ENCODE measurements around the gene GCSAML. TPM values are rescaled to one million over a fixed set of nuclear protein-coding genes. Genes with fewer than 3 reads are reported as not detected.

GCSAML gene
- total and polyA plus RNA-seq, 2 of the 13 experiments (the other 11 are each of a cell fraction or from before 2014, with no cell fraction given): not detected

DNA sequence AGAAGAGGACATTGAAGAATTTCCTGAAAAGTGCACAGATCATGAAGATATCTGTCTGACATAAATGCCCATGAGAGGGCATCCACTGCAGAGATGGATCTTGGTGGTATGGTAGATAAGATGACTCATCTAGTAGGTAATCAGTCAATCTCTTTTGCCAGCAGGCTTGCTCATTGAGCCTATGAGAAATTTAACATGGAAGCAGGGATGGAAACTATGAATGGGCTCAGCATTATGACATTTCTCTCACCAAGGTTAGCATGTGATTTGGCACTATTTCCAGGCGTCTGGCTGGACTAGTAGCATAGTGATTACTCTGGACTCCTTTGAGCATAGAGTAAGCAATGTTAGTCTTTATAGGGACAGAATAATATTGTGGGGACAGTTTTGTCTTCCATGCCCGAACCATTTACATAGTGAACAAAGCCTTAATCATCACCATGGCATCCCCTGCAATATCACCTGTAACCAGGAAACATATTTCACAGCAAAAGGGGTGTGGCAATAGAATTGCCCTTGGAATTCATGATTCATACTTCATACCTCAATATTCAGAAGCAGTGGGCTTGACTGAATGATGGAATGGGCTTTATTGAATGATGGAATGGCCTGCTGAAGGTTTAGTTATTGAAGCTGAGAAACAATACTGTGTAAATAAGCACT lies 20.0 kb upstream of the GCSAML start:
- no peaks in the 10 kb centered on the region; a peak in 1 of 5 replicates for H3K27me3 ChIP-seq (ENCODE audit: control insufficient read depth in 1 of 2, insufficient read depth in 2 of 2, low read length in 2 of 2)
- ATAC-seq (no peak), FAIRE-seq (no peak), DNase-seq (ENCODE audit: low spot score) (no peak)
- CTCF ChIA-PET (ENCODE audit: low intra/inter-chr PET ratio, low total read pairs): no interaction called here
- H4K20me1 ChIP-seq (ENCODE audit: insufficient read depth, low read length): no peaks in the 10 kb centered on the region
- no peaks in the 10 kb centered on the region for H3K36me3 ChIP-seq (replicated peaks in 1 of 2; ENCODE audit: control insufficient read depth in 1 of 2, insufficient read depth in 2 of 2, low read length in 2 of 2)
- no peak overlapping the region for H3K4me3 ChIP-seq (replicated peaks in 1 of 3; ENCODE audit: insufficient read depth in 1 of 3, low read depth in 2 of 3, low read length in 3 of 3)
- no peak overlapping the region for H3K4me2 ChIP-seq (ENCODE audit: low read depth, low read length)
- no peak overlapping the region for H2AFZ ChIP-seq (ENCODE audit: low read length)
- H3K27ac ChIP-seq (ENCODE audit: extremely low read length, insufficient read depth, low read length): no peak overlapping the region
- no peaks in the 10 kb centered on the region for H3K4me1 ChIP-seq (ENCODE audit: insufficient read depth, low read length)
- in situ Hi-C loops (cut with HindIII; ENCODE audit: extremely low pct_ligation_motif_present, low pct_unique_long_range_greater_than_20kb): no loop called here
- TF ChIP-seq FOXK1 (CRISPR knock-in tag; IDR thresholded peaks at IDR 0.05; ENCODE audit: borderline replicate concordance, low read depth) (no peak), ZNF546 (CRISPR knock-in tag; conservative IDR thresholded peaks at IDR 0.05) (no peak), HES4 (CRISPR knock-in tag; IDR thresholded peaks at IDR 0.05; ENCODE audit: borderline replicate concordance) (no peak)
- no TSS peak for BruUV-seq (replicated peaks)
- WGBS (ENCODE audit: low lambda C conversion rate): 0% methylated on average over 1 of the region's 2 CpGs
- POLR2A ChIA-PET: no interaction called here
- H3K9me3 ChIP-seq (ENCODE audit: low read length): no peaks in the 10 kb centered on the region
- intact Hi-C loops (cut with micrococcal nuclease; ENCODE audit: unreplicated experiment): no loop called here
- no peak overlapping the region for H3K9ac ChIP-seq (ENCODE audit: insufficient read depth, low read depth, low read length)
- no peaks in the 10 kb centered on the region for H3K79me2 ChIP-seq (ENCODE audit: insufficient read depth, low read length)

DNA sequence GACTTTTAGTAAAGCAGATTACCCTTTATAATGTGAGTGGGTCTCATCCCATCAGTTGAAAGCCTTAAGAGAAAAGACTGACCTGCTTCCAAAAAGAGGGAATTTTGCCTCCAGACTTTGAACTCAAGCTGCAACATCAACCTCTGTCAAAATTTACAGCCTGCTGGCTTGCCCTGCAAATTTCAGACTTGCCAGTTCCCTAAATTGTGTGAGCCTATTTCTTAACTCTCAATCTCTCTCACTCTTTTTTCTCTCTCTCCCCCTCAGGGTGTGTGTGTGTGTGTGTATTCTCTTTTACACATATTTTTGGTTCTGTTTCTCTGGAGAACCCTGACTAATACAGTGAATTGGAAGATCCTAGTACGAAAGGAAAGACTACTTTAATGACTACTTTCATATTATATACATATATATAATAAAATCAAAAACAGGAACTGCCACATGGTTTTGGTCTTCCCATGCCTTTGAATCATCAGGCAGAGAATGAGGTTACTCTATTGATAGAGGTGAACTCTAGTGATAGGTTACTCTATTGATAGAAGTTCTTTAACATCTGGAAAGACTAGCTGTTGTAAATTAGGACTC lies 19.1 kb upstream of the GCSAML start:
- 11% methylated on average over 1 of the region's 1 CpG for WGBS (ENCODE audit: low lambda C conversion rate)
- H3K4me1 ChIP-seq (ENCODE audit: insufficient read depth, low read length): no peaks in the 10 kb centered on the region
- TF ChIP-seq ZNF543 (CRISPR knock-in tag; IDR thresholded peaks at IDR 0.05) (no peak), KDM5A (IDR thresholded peaks at IDR 0.05; ENCODE audit: borderline replicate concordance, low read length) (no peak)
- TF ChIP-seq, protein P1, sequence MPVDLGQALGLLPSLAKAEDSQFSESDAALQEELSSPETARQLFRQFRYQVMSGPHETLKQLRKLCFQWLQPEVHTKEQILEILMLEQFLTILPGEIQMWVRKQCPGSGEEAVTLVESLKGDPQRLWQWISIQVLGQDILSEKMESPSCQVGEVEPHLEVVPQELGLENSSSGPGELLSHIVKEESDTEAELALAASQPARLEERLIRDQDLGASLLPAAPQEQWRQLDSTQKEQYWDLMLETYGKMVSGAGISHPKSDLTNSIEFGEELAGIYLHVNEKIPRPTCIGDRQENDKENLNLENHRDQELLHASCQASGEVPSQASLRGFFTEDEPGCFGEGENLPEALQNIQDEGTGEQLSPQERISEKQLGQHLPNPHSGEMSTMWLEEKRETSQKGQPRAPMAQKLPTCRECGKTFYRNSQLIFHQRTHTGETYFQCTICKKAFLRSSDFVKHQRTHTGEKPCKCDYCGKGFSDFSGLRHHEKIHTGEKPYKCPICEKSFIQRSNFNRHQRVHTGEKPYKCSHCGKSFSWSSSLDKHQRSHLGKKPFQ (CRISPR knock-in tag; IDR thresholded peaks at IDR 0.05; ENCODE audit: insufficient replicate concordance): no peak
- ATAC-seq: no peak
- no peak overlapping the region for H3K9ac ChIP-seq (ENCODE audit: insufficient read depth, low read depth, low read length)
- ChIA-PET CTCF (ENCODE audit: low intra/inter-chr PET ratio, low total read pairs) (no interaction called here), POLR2A (no interaction called here)
- intact Hi-C loops (cut with micrococcal nuclease; ENCODE audit: unreplicated experiment): no loop called here
- H4K20me1 ChIP-seq (ENCODE audit: insufficient read depth, low read length): no peaks in the 10 kb centered on the region
- no peak for DNase-seq (ENCODE audit: low spot score)
- in situ Hi-C loops (cut with HindIII; ENCODE audit: extremely low pct_ligation_motif_present, low pct_unique_long_range_greater_than_20kb): no loop called here
- no peak overlapping the region for H3K4me2 ChIP-seq (ENCODE audit: low read depth, low read length)
- H3K9me3 ChIP-seq (ENCODE audit: low read length): no peaks in the 10 kb centered on the region
- no peaks in the 10 kb centered on the region for H3K79me2 ChIP-seq (ENCODE audit: insufficient read depth, low read length)
- H3K27ac ChIP-seq (ENCODE audit: extremely low read length, insufficient read depth, low read length): no peak overlapping the region
- no peak for FAIRE-seq
- no peaks in the 10 kb centered on the region for H3K36me3 ChIP-seq (replicated peaks in 1 of 2; ENCODE audit: control insufficient read depth in 1 of 2, insufficient read depth in 2 of 2, low read length in 2 of 2)
- no peak overlapping the region for H3K4me3 ChIP-seq (replicated peaks in 1 of 3; ENCODE audit: insufficient read depth in 1 of 3, low read depth in 2 of 3, low read length in 3 of 3)
- H2AFZ ChIP-seq (ENCODE audit: low read length): no peak overlapping the region
- BruUV-seq (replicated peaks): no TSS peak
- no peaks in the 10 kb centered on the region; a peak in 1 of 5 replicates for H3K27me3 ChIP-seq (ENCODE audit: control insufficient read depth in 1 of 2, insufficient read depth in 2 of 2, low read length in 2 of 2)

All from HepG2 (cell line).